Upper lobe of left lung (tissue), 4 donors: ENCODE data around the gene TMCO4.

ENCODE experiments used
- CTCF ChIP-seq, 6 experiments: fragments of 450-650 bp in 4 of 6; fragments of 200-600 bp in 2 of 6; sonication (generic) in 2 of 6; IDR thresholded peaks; one replicate each; pipeline ENCODE4 v1.5.1; 2016 to 2019; ENCODE audit warnings: antibody characterized with exemption in 6 of 6
- POLR2A ChIP-seq, 4 donors: fragments of 450-650 bp; IDR thresholded peaks; one replicate each; pipeline ENCODE4 v1.5.1; 2016 to 2017; ENCODE audit warnings: antibody characterized with exemption in 4 of 4, mild to moderate bottlenecking in 2 of 4

- no peak for TF ChIP-seq CTCF (IDR thresholded peaks at IDR 0.05)
- TF ChIP-seq POLR2A (IDR thresholded peaks at IDR 0.05): no peak
Observed at GRCh38 chr1:19709260-19709793, 90.4 kb downstream of the TMCO4 start.
